NCI-H446 treated with DMSO at 0.1 percent for 48 hours (cell line): ENCODE data around the gene ANAPC5.
A peak's percentile ranks its signal among the peaks of the same experiment; 100 is the strongest.
"Not testable (repeated sequence)": the region's sequence is repeated elsewhere in the genome, so short reads cannot be mapped to it uniquely, and the experiment has no call there.

Source experiments
- DNase-seq: peaks from one replicate; lab custom pipeline; 2025; lab: John Stamatoyannopoulos, UW

ANAPC5 gene, protein sequence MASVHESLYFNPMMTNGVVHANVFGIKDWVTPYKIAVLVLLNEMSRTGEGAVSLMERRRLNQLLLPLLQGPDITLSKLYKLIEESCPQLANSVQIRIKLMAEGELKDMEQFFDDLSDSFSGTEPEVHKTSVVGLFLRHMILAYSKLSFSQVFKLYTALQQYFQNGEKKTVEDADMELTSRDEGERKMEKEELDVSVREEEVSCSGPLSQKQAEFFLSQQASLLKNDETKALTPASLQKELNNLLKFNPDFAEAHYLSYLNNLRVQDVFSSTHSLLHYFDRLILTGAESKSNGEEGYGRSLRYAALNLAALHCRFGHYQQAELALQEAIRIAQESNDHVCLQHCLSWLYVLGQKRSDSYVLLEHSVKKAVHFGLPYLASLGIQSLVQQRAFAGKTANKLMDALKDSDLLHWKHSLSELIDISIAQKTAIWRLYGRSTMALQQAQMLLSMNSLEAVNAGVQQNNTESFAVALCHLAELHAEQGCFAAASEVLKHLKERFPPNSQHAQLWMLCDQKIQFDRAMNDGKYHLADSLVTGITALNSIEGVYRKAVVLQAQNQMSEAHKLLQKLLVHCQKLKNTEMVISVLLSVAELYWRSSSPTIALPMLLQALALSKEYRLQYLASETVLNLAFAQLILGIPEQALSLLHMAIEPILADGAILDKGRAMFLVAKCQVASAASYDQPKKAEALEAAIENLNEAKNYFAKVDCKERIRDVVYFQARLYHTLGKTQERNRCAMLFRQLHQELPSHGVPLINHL

DNA sequence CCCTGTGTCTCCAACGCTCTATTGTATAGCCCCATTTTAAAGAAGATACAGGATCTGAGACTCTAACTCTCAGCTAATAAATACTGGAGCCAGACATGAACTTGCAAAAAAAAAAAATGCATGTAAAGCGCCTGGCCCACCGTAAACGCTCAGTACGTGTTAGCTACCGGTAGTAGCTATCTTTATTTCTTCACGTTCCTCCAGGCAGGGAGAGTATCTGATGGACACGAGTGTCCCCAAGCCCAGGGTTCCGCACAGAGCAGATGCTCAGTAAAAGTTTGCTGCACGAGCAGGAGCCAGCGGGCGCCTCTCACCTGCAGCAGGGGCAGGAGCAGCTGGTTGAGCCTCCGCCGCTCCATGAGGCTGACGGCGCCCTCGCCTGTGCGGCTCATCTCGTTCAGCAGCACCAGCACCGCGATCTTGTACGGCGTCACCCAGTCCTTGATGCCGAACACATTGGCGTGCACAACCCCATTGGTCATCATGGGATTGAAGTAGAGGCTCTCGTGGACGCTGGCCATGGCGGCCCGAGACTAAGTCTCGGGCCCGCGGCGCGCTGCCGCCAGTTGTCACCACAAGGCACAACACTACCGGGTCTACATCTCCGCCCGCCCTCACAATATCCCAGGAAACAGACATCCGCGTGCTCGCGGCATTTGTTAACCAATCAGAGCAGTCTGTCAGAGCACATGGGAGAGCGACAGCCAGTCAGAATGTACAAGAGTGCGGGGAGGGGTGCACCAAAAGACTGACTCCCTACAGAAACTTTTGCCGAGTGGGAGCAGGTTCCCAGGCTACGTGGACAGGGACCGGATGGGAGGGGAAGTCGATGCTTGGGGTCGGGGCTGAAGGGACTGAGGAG is at the start of gene ANAPC5:
ANAPC5 (minus strand) TSS at position 592 of the 862 bp plus-strand sequence; CDS start at position 521, 71 bp downstream.
- peak; percentile 97 for DNase-seq

GRCh38 chr12:121400332-121401139 is 48.3 kb upstream of the ANAPC5 start:
- no peak for DNase-seq

DNA sequence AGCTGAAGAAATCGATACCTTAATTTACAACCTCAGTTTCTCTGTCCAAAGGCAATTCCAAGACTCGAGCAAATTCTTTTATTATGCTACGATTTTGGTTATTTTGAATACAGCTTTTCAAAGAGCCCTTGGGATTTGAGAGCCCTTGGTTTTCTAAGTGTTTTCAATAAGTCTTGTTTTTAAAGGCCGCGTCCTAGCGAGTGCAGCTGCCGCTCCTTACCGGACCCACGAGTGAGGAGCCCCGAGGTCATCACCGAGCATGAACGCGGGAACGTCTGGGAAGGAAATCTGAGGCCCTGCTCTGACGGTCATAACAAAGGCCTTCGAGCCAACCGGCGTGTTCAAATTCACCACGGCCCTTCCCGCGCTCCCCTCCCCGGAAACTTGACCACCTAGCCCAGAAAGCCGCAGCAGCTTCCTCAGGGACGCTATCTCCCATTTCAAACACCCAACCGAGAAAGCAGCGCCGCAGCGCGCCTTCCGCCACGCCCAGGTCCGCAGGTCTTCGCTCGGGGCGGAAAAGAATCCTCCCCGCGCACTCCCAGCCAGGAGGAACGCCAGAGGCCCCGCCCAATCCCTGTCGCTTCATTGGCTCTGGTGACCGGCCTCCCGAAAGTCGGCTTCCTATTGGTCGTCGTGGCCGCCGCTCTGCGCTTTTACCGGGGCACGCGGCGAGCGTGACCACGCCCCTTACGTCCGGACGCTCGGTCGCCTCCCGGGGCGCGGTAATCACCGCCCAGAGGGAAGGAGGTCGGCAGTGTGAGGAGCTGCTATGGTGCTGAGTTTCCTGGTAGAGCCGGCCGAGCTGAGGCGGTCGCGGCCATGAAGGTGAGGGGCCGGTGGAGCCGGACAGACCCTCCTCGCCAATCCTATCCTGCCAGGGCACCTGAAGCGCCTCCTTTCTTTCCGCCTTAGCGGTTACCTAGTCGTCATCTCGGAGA is 47.5 kb upstream of the ANAPC5 start, which contains the start of gene RNF34:
RNF34 (plus strand) TSS at position 728 of the 941 bp plus-strand sequence; CDS start at position 823, 95 bp downstream.
- DNase-seq, result peak; percentile 94

DNA sequence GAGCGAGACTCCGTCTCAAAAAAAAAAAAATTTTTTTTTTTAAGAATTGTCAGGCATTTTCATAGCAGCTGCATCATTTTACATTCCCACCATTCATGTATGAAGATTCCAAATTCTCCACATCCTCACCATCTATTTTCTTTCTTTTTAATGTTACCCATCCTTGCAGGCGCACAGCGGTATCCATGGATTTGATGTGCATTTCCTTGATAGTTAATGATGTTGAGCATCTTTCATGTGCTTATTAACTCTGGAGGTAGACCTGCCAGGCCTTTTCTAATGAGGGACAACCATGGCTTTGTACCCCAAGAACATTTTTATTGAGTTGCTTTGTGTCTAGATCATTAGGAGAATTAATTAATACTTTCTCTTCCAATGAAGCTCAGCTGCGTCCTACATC is 46.1 kb upstream of the ANAPC5 start:
- no peak for DNase-seq

- no peak for DNase-seq
These were observed 45.3 kb upstream of the ANAPC5 start for GRCh38 chr12:121397521-121397920.

DNA sequence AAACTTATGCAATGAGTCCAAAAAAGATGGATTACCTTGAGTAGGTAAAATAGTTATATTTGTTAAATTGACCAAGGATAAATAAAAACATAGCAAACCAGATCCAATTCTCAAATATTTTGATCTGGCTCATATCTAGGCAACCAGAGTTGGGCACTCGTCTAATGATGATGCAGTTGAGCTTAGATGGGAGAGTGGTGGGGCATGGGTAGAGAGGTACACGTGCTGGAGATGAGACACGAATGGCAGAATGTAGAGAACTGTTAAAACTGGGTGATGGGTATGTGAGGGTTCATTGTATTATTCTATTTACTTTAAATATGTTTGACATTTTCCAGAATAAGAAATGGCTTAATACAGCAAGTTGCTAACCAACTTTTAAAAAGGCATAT is 40.1 kb upstream of the ANAPC5 start:
- no peak for DNase-seq

- DNase-seq, result no peak
These were observed 39.6 kb upstream of the ANAPC5 start for GRCh38 chr12:121391619-121392324.

DNA sequence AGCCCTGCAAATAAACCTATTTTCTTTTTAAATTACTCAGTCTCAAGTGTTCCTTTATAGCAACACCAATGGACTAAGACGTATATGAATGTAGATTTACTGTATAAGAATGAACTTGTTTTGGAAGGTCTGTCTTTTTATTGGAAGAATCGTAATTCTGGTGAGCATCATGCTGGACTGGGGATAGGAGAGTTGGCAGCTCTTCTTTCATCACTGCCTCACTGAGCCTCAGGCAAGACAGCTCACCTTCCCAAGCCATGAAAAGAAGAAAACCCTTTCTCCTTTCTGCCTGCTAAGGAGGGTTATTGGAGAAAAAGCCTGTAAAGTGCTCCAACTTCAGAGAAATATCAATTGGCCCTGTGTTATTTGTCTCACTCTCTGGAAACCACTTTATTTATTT is 38.6 kb upstream of the ANAPC5 start:
- DNase-seq, result no peak

DNA sequence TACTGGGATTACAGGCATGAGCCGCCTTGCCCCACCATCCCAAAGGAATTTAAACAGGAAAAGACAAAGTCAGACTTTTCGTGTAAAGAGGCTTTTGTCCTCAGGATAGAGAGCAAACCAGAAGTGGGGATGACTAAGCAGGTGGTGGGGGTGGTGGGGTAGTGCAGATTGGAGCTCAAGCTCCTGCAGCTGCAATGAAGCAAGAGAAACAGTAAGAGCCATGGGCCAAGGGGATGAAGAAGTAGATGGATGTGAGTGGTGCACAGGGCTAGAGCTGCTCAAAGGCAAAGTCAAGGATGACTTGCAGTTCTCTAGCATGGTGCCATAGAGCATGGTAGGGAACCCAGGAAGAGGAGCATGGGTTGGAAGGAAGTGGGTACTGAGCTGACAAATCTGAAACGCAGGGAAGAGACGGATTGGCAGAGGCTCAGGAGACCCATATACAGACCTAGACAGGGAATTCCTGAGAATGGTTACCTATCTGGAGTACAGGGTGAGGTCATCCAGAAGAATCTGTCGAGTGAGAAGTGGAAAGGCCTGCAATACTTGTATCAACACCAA is 36.3 kb upstream of the ANAPC5 start:
- DNase-seq, result no peak

- not testable (repeated sequence) for DNase-seq
These were observed 32.7 kb upstream of the ANAPC5 start for GRCh38 chr12:121384891-121385290.

GRCh38 chr12:121383601-121384021 is 31.4 kb upstream of the ANAPC5 start:
- DNase-seq, result no peak

- no peak for DNase-seq
These were observed 27.7 kb upstream of the ANAPC5 start for GRCh38 chr12:121379945-121380344.

DNA sequence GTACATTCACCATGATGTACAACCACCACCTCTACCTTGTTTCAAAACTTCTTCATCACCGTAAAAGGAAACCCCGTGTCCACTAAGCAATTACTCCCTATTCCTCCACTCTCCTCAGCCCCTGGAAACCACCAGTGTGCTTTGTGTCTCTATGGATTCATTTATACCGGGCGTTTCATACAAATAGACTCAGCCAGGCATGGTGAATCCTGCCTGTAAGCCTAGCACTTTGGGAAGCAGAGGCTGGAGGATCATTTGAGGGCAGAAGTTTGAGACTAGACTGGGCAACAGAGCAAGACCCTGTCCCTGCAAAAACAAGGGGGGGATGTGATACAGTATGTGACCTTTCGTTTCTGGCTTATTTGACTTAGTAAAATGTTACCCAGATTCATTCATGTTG is 26.5 kb upstream of the ANAPC5 start:
- no peak for DNase-seq

GRCh38 chr12:121376754-121377697 is 24.8 kb upstream of the ANAPC5 start:
- no peak for DNase-seq

DNA sequence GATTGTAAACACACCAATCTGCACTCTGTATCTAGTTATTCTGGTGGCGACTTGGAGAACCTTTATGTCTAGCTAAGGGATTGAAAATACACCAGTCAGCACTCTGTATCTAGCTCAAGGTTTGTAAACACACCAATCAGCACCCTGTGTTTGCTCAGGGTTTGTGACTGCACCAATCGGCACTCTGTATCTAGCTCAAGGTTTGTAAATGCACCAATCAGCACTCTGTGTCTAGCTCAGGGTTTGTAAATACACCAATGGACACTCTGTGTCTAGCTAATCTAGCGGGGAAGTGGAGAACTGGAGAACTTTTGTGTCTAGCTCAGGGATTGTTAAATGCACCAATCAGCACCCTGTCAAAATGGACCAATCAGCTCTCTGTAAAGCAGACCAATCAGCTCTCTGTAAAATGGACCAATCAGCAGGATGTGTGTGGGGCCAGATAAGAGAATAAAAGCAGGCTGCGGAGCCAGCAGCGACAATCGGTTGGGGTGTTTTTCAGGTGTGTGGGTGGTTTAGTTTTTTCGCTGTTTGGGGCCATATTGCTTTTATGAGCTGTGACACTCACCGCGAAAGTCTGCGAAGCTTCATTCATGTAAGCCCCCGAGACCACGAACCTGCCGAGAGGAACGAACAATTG is 22.9 kb upstream of the ANAPC5 start:
- DNase-seq, result not testable (repeated sequence)

GRCh38 chr12:121374336-121374735 is 22.1 kb upstream of the ANAPC5 start:
- DNase-seq, result not testable (repeated sequence)

DNA sequence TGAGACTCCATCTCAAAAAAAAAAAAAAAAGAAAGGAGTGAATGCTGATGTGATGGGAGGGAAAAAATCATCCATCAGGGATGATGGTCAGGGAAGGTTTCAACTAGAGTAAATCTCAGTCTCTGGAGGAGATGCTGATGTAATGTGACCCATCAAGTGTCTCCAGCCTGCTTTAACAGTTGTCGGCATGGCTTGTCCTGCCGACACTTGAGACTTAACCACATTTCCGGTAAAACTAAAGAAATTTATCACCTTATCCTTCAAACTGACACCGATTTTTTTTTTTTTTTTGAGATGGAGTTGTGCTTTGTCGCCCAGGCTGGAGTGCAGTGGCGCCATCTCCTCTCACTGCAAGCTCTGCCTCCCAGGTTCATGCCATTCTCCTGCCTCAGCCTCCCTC is 21.5 kb upstream of the ANAPC5 start:
- DNase-seq, result no peak
